ENCODE measurements around the gene TUT1. TPM values are rescaled to one million over a fixed set of nuclear protein-coding genes. Genes with fewer than 3 reads are reported as not detected.

TUT1 gene
- total RNA-seq, 4 donors from 2014 or later, result 7.1 to 19.3 (median 8.6) TPM

- Histone ChIP-seq H3K36me3 (no peaks in the 10 kb centered on the region), H3K4me3 (peak within 1 kb of the TSS; percentile 58 to 80), H3K27me3 (no peaks in the 10 kb centered on the region), H3K4me1 (peaks cover 9 to 10% of the 10 kb centered on the region in 2 donors), H3K9me3 (no peaks in the 10 kb centered on the region), H3K27ac (peak within 1 kb of the TSS; percentile 90 to 94)
- TF ChIP-seq, protein P1, sequence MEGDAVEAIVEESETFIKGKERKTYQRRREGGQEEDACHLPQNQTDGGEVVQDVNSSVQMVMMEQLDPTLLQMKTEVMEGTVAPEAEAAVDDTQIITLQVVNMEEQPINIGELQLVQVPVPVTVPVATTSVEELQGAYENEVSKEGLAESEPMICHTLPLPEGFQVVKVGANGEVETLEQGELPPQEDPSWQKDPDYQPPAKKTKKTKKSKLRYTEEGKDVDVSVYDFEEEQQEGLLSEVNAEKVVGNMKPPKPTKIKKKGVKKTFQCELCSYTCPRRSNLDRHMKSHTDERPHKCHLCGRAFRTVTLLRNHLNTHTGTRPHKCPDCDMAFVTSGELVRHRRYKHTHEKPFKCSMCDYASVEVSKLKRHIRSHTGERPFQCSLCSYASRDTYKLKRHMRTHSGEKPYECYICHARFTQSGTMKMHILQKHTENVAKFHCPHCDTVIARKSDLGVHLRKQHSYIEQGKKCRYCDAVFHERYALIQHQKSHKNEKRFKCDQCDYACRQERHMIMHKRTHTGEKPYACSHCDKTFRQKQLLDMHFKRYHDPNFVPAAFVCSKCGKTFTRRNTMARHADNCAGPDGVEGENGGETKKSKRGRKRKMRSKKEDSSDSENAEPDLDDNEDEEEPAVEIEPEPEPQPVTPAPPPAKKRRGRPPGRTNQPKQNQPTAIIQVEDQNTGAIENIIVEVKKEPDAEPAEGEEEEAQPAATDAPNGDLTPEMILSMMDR (IDR thresholded peaks at IDR 0.05), result no peak
- peak in 1 of 2 donors; percentile 59 for TF ChIP-seq POLR2A (IDR thresholded peaks at IDR 0.05)
- intact Hi-C loops (cut with DNase I; ENCODE audit: low total_unique reads), result no loop called here
- DNase-seq, result peak; percentile 98 to 99
Measured at GRCh38 chr11:62601372-62602140, 10.2 kb upstream of the TUT1 start, which contains the start of gene MTA2. MTA2 (minus strand) TSS chr11:62601865; CDS start chr11:62601450, 415 bp downstream.

DNA sequence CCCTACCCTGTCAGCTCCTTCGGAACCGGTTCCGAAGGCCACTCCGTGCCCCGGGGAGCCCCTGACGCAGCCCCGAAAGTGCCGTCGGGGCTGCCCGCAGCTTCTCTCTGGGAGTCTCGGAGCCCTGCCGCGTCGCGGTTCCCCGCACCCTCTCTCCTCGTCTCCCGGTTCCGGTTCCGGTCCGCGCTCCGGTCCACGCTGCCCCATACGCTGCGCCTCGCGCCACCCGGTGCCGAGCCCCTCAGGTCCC lies 9.7 kb upstream of the TUT1 start:
- Histone ChIP-seq H3K4me3 (peak overlapping the region; percentile 58 to 80), H3K4me1 (peaks cover 9 to 10% of the 10 kb centered on the region in 2 donors), H3K27ac (peak overlapping the region; percentile 90 to 94), H3K9me3 (no peaks in the 10 kb centered on the region), H3K36me3 (no peaks in the 10 kb centered on the region), H3K27me3 (no peaks in the 10 kb centered on the region)
- peak in 1 of 2 donors; percentile 63 for DNase-seq
- TF ChIP-seq, protein P1 (IDR thresholded peaks at IDR 0.05), result no peak
- TF ChIP-seq POLR2A (IDR thresholded peaks at IDR 0.05), result no peak
- intact Hi-C loops (cut with DNase I; ENCODE audit: low total_unique reads), result no loop called here

GRCh38 chr11:62600367-62601121 lies 9.2 kb upstream of the TUT1 start:
- Histone ChIP-seq H3K9me3 (no peaks in the 10 kb centered on the region), H3K36me3 (no peaks in the 10 kb centered on the region), H3K4me1 (peaks cover 9 to 10% of the 10 kb centered on the region in 2 donors), H3K27ac (peak overlapping the region; percentile 90 to 94), H3K27me3 (no peaks in the 10 kb centered on the region), H3K4me3 (peak overlapping the region; percentile 58 to 80)
- intact Hi-C loops (cut with DNase I; ENCODE audit: low total_unique reads), result no loop called here
- no peak for DNase-seq
- no peak for TF ChIP-seq POLR2A (IDR thresholded peaks at IDR 0.05)
- TF ChIP-seq, protein P1 (IDR thresholded peaks at IDR 0.05), result no peak

DNA sequence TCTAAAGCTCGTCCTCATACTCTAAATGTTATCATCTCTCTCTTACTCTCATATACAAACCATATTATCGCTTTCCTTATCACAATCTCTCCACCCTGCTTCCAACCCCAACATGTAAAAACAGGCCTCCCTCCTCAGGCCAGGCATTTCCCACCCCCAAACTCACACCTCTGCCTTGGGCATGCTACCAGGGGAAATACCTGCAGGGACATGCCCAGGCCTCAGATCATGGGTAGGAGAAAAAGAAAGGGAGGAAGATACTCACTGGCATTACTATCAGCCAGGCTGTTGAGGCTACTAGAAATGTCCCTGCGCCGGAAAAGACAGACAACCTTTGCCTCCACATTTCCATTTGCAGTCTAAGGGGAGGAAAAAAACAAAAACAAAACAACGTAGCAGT lies 8.6 kb upstream of the TUT1 start:
- no peak for DNase-seq
- Histone ChIP-seq H3K9me3 (no peaks in the 10 kb centered on the region), H3K4me3 (peak overlapping the region in 1 of 2 donors; percentile 80), H3K27me3 (no peaks in the 10 kb centered on the region), H3K27ac (peak overlapping the region; percentile 90 to 94), H3K36me3 (no peaks in the 10 kb centered on the region), H3K4me1 (peaks cover 9 to 10% of the 10 kb centered on the region in 2 donors)
- intact Hi-C loops (cut with DNase I; ENCODE audit: low total_unique reads), result no loop called here
- no peak for TF ChIP-seq POLR2A (IDR thresholded peaks at IDR 0.05)
- TF ChIP-seq, protein P1 (IDR thresholded peaks at IDR 0.05), result no peak
